Stimulated activated naive CD4-positive, alpha-beta T cell (primary cell): Measurements from ENCODE around the gene MAP4.

Experiments
- DNase-seq, 6 experiments: peaks; one replicate each; lab custom pipeline; 2025; lab: John Stamatoyannopoulos, UW

MAP4 gene

DNA sequence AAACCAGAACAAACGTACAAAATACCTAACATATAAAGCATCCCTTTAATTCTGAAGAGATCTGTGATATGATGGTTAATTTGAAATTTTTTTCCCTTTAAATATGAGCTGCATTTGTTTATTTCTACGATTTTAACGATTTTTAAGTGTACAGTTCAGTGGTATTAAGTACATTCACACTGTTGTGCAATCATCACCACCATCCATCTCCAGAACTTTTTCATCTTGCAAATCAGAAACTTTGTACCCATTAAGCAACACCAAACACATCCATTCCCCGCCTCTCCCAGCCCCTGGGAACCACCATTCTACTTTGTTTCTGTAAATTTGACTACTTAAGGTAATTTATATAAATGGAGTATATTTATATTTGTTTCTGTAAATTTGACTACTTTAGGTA lies 51.5 kb downstream of the MAP4 start:
- DNase-seq = no peak

DNA sequence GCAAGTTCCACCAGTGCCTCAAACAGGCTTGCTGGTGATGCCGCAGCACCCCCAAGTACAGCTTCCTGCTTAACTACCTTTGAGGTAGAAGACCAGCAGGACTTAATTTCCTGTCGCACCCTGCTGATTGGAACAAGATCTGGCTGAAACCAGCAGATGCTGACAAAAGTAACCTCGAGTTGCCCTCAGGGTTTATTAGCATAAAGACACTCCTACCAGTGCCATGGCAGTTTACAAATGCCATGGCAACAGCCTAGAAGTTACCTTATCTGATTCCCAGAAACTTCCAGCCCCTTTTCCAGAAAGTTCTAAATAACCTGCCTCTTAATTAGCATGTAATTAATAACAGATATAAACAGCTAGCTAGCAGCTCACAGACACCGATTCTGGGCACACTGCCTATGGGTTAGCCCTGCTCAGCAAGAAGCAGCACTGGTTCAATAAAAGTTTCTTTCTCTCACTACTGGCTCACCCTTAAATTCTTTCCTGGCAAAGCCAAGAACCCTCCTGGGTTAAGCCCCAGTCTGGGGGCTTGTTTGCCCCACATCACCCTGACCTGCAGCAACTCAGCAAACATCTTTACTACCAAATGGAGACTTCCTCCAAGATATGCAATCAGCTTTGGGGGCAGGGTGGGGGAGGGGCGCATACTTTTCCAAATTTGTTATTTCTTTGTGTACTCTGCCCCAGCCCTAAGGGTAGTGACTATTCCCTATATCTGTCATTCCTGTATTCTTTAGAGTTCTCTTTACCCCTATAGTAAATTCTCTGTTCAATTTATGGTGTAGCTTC lies 54.2 kb downstream of the MAP4 start:
- DNase-seq = peak in 4 of 6 experiments; percentile 35 to 48 (median 44)

DNA sequence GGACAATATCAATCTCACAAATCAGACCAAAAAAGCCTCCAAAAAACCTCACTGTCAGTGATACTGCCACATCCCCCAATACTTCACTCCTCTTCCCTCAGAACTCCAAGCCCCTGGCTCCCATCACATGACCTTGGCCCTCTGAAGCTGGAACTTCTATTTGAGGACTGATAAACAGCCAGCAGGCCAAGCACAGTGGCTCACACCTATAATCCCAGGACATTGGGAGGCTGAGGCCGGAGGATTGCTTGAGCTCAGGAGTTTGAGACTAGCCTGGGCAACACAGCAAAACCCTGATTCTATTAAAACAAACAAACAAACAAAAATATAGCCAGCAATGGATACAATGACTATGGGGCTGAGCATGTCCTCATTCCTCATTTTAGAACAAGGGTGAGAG lies 55.2 kb downstream of the MAP4 start:
- DNase-seq = no peak

DNA sequence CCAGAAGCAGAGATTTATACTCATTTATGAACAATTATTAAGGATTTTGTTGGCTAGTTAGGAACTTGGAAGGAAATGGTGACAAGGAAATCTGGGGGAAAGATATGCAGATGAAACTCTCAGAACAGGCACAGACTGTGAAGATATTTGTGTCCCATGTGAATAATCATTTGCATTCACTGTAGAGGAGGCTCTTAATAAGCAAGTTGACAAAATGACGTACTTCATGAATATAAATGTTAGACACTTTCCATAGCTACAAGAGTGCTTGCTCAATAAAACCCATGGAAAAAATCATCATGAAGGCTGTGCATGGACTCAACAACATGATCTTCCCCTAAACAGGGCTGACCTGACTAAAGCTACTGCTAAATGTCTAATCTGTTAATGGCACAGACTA lies 59.7 kb downstream of the MAP4 start:
- DNase-seq = no peak

DNA sequence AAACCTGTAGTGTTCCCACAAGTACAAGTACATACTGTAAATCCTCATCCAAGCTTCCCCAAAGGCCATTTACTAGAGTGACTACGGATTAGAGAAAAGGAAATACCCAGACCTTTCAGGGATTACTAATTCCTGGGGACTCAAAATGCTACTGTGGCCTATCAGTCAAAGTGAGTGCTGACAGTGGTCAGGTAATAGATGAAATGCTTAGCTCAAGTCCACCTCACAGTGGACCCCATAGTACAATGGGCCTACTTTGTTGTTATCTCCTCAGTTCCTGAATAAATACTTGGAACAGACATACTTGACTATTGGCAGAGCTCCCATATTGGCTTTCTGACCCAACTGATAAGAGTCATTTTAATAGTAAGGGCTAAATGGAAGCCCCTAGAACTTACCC lies 61.6 kb downstream of the MAP4 start:
- no peak for DNase-seq

DNA sequence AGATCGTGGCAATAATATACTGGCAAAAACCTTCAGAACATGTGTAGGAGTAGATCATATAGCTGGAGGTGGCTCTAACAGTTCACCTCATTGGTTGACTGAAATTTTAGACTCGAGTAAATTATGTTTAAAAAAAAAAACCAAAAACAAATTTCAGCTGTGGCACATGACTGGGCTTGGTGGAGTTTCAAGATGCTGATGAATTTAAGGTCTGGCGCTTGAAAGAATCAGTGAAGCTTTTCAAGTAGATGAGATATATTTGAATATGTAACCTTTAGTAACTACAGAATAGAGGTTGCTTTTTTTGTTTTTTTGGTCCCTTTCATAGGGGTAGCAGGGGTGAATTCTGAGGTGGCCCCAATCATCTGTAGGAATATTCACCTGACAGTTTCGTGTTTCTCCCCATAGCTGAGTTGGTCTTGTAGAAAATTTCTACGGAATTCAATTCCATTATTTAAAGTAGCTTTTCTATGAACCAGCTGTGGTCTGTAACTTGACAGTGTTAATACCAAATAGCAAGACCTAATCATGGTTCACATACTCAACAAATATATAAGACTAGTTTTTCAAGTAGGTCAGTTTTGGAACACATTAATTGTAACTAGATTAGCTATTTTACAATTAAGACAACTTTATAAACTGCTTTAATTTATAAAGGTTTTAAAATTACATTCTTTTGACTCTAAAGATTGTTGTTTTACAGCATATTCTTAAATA lies 65.6 kb downstream of the MAP4 start:
- DNase-seq = no peak

DNA sequence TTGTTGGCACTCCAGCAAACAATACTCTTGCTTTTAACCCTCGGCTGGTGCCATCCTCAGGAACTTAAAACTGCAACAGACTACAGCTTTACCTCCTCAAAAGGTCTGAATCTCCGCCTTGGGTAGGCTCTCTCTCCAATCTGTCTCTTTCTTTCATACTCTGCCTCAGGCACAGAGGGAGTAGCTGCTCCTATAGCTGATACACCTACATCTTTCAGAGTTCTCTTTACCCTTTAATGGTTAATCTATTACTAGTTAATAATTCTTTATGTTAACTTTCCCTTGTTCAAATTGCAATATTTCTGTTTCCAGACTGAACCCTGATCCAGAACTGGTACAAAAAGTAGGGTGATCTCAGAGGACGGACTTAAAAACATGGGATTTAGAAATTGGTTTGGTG lies 66.2 kb downstream of the MAP4 start:
- DNase-seq = no peak

DNA sequence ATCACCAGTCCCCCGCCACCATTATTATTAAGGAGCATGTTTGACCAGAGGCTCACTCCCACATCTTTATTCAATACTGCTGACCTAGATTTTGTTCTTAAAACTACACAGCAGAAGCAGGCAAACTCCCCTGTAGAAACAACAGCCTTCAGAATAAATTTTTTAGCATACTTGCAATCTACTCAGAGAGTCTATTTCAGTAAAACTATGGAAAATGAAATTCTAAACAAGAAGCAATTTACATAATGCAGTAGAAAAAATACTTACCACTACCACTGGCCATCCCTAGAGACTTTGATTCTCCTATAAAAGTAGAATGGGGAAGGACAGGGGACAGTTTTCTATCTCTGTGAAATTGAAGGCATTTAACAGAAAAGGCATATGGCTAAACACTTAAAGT lies 76.0 kb downstream of the MAP4 start:
- no peak for DNase-seq

DNA sequence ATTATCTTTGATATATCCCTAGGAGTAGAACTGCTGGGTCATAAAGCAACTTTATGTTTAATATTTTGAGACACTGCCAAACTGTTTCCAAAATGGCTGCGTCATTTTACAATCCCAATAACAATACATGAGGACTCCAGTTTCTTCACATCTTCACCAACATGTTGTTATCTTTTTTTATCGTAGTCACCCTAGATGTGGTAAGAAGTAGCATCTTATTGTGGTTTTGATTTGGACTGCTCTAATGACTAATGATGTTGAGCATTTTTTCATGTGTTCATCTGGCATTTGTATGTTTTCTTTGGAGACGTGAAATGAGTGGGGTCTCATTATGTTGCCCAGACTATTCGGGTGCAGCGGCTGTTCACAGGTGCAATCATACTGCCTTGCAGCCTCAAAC lies 83.8 kb downstream of the MAP4 start:
- no peak for DNase-seq

DNA sequence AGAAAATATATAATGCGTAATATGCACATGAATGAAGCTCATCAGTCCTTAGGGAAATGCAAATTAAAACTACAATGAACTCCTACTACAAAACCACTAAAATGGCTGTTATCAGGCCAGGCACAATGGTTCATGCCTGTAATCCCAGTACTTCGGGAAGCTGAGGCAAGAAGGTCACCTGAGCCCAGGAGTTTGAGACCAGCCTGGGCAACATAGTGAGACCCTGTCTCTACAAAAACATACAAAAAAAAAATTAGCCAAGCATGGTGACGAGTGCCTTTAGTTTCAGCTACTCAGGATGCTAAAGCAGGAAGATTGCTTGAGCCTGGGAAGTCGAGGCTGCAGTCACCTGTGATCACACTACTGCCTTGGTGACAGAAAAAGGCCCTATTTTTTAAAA lies 85.2 kb downstream of the MAP4 start:
- DNase-seq = no peak

DNA sequence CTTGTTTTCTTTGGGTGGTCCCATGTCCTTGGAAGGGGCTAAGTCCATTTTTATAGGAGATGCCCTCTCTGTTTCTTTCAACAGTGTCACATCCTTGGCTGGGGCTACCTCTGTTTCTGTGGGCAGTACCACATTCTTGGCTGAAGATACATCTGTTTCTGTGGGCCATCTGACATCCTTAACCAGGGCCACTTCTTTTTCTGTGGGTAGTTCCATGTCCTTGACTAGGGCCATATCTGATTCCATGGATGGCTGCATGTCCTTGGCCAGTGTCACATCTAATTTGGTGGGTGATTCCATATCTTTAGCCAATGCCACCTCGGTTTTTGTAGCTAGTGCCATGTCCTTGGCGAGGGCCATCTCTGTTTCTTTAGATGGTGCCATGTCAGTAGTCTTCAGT lies 99.5 kb downstream of the MAP4 start:
- no peak for DNase-seq

DNA sequence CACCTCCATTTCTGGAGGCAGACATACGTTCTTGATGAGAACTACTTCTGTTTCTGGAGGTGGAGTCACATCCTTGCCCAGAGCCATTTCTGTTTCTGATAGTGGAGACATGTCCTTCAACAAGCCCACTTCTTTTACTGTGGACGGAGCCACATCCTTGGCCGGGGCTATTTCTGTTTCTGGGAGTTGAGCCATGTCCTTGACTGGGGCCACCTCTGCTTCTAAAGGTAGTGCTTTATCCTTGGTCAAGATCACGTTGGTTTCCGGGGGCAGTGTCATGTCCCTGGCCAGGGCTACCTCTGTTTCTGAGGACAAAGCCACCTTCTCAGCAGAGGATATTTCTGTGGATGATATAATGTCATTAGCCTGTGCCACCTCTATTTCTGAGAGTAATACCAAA lies 100.0 kb downstream of the MAP4 start:
- no peak for DNase-seq

DNA sequence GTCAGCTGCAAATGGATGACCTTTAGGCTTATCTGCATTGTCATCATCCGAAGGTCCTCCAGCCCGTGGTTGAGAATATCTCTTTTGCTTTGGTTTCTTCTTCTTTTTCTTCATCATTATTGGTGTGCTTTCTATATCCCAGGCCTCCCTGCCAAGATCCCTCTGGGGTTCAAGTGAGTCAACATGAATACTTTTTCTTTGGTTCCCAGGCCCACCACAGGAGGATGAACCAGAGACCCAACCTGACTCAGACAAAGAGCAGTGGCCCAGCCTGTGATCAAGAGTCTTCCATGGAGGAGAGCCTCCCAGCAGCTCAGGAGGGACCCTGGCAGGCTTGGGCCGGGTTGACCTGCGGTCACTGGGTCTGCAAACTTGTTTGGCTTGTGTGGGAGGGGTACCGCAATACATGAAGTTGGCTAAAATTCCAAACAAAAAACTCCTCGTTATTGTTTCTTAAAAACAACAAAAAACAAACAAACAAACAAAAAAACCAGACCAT lies 104.2 kb downstream of the MAP4 start:
- no peak for DNase-seq

DNA sequence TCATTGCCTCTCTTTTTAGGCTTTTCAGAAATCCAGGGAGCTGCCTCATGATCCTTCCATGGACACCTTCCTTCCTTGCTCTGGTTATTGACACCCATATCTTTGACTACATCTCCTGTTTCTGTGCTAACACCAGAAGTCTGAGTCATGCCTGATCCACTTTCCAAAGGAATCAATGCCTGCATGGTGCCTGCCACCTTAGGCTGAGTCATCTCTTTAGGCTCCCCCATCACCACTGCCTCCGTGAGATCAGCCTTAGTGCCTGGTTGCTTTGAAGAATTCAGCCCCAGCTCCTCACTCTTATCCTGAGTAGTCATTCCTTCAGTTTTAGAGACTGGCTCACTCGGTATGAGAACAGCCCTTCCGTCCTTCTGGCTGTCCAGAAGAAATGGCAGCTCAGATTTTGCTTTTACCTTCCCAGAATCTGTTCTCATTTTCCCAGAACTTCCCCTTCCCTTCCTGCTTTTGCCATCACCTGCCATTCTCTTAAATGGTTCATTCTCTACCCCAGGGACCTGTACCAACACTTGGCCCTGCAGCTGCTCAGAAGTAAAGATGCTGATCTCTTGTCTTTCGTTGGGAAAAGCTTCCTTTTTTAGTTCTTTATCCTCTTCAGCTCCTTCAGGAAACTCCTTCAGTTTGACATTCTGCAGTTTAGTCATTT lies 105.3 kb downstream of the MAP4 start:
- no peak for DNase-seq

DNA sequence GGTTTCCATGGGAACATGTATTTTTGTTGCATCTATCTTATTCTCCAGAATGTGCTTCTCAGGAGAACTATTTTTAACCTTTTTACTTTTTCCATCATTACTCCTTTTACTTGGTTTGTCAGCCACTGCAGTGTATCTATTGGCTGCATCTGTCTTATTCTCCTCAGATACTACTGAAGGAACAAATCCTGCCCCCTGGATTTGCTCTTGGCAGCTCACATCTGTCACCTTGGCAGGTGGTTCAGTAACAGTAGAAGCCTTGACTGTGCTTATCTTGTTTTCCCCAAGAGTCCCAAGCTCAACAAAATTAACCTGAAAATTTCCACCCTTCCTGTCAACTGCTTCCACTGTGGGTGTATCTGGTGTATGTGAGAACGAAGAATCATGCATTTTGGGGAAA lies 106.0 kb downstream of the MAP4 start:
- DNase-seq = no peak

DNA sequence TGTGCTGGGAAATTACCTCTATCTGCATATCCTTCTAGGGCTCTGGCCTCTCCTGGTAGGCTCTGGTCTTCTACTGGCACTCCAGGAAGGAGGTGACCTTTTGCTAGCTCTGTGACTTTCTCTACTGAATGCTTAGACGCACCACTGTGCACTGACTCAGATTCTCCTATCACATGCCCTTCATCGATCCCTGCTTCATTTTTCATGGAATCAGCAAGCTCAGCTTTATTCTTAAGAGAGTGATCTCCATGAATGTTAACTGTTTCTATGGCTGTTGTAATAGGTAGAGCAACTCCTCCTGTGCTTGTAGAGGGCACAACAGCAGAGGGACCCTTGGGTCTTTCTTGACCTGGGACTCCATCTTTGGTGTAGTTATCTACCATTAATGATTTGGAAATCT lies 106.6 kb downstream of the MAP4 start:
- DNase-seq = no peak

DNA sequence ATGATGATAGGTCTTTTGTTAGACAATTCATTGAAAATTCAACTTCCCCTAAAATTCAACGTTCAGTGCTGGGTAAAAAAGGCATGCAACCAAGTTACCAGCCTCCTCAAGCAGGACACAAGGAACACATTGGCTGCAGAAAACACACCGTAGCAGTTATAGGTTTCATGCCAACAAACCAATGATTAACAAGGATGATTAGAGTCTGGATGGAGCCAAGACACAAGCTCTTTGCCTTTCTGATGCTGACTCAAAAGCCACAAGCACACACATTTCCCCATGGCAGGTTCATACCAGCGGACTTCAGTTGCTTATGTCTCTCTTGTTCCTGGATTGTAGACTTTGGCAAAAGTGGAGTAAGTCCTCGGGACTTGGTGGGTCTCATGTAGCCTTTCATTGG lies 107.5 kb downstream of the MAP4 start:
- DNase-seq = no peak

DNA sequence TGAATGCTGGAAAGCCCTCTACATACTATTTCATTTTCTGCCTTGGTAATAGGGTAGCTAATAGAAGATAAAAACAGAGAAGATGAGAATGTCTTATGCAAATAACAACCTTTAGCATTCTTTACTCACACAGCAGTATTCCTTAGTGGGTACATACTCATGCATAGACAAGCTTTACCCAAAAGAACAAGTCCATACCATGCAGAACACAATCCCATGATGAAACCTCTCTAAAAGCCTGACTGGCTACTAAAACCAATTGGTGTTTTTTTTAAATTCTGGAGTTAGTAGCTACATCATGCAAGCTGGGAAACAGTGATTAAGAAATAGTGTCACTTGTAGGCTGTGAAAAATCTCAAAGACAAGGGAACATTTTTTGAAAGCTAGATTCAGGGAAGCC lies 108.4 kb downstream of the MAP4 start:
- DNase-seq = no peak

DNA sequence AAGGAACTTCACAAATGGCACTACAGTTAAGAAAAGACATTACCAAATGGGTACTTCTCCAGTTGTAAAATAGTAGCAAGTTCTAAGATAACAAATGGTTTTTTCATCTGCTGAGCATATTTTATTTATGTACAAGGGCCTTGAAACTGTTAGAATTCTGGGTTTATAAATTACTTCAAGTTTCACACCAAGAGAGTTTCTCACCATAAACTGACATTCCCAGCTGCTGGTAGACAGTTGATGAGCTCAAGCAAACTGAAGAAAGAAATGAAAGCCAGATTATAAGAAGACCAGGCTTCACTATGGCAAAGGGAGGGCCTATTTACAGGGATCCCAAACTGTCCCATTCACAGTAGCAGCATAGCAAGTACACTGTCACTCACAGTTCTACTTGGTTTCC lies 113.5 kb downstream of the MAP4 start:
- DNase-seq = no peak

DNA sequence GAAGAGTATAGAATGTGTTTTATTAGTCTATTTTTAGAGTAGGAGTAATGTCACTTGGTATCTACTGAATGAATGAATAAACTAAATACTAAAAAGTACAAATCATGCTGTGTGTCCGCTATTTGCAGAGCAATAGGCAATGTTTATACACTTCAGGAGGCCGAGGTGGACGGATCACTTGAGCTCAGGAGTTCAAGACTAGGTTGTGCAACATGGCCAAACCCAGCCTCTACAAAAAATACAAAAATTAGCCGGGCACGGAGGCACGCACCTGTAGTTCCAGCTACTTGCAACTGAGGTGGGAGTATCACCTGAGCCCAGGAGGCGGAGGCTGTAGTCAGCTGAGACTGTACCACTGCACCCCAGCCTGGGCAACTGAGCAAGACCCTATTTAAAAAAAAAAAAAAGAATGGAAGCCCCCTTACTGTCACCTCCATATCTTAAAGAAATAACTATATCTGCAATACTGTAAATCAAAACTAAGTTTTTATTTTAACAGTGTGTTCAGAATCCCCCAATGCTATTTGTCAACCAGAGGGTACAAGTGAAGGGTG lies 114.9 kb downstream of the MAP4 start:
- no peak for DNase-seq

DNA sequence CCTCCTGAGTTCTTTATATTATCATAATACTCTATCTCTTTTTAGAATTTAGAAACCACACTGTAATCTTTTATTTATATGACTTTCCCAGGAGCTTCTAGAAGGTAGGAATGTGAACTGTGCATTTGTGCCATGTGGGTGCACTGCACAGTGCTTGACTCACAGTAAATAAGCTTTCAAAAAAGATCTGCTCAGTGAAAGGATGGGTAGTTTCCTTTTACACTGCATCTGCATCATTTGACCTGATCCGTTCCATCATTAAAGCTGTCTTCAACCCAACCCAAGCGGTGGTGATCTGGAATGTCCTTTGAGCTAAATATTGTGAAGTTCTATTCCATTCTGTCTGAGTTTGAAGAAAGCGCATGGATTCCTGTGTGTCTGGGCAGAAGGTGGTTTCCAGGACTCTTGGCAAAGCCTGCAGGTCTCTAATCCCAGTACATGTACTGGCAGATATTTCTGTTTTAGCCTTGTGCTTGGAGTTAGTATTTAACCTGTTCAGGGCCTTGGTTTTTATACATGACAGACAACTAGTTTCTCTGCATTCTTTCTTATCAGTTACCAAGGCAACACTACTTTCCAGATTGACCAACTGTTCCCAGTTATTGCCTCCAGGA lies 116.6 kb downstream of the MAP4 start:
- no peak for DNase-seq

DNA sequence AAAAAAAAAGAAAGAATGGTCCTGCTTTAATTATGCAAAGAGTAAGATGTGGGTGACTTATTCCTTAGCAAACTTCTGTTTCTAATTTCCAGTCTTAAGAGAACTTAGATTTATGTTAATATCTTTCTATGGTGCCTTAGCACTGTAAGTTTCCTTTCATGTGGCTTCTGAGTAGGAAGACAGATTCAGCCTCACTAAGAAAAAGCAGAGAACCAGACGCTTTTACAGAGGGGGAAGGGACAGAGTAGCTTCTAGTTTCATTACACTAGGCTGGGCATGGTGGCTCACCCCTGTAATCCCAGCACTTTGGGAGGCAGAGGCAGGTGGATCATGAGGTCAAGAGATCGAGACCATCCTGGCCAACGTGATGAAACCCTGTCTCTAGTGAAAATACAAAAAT lies 118.3 kb downstream of the MAP4 start:
- peak in 3 of 6 experiments; percentile 26 to 38 (median 31) for DNase-seq
